Brain microvascular endothelial cell (primary cell): ENCODE measurements around the gene TAS1R3.

Source experiments
- DNase-seq: peaks from one replicate; pipeline ENCODE4 v3.0.0-alpha.2; 2020
- H3K27ac ChIP-seq: fragments of 250-450 bp; sonication (Bioruptor Pico); 2 replicates; pipeline ENCODE4 v1.5.1; 2020; ENCODE audit warnings: mild to moderate bottlenecking, moderate library complexity
- H3K27me3 ChIP-seq: fragments of 250-450 bp; sonication (Bioruptor Pico); replicated peaks from 2 replicates; pipeline ENCODE4 v1.5.1; 2020; ENCODE audit warnings: mild to moderate bottlenecking
- H3K36me3 ChIP-seq: fragments of 250-450 bp; sonication (Bioruptor Pico); replicated peaks from 2 replicates; pipeline ENCODE4 v1.5.1; 2020; ENCODE audit warnings: mild to moderate bottlenecking
- H3K4me3 ChIP-seq: 2 replicates; pipeline ENCODE4 v1.5.1; 2011; ENCODE audit warnings: low read depth, mild to moderate bottlenecking, control low read depth, low read length, moderate library complexity
- CTCF ChIP-seq: IDR thresholded peaks from 2 replicates; pipeline ENCODE4 v1.5.1; 2011; ENCODE audit warnings: low read depth, mild to moderate bottlenecking, moderate library complexity, low read length, control low read depth, inconsistent platforms; ENCODE audit errors: missing control alignments
- in situ Hi-C: cut with HindIII; loops from 2 replicates; pipeline ENCODE4 v1.10.0; 2017; ENCODE audit warnings: low sequenced_read_pairs, low pct_ligation_motif_present

Gene TAS1R3

GRCh38 chr1:1324524-1325287 lies 6.4 kb upstream of the TAS1R3 start, which contains the start of the genes CPTP and INTS11:
Gene CPTP, plus strand, starts transcription at chr1:1324802. Its CDS starts 2,109 bp downstream, at chr1:1326911.
Gene INTS11, minus strand, starts transcription at chr1:1324660. Its CDS starts 52 bp downstream, at chr1:1324608.
- Histone ChIP-seq H3K27me3 (no peaks in the 10 kb centered on the region), H3K36me3 (peaks cover 20% of the 10 kb centered on the region)
- TF ChIP-seq CTCF, result no peak

GRCh38 chr1:1325288-1326074 lies 5.6 kb upstream of the TAS1R3 start:
- Histone ChIP-seq H3K36me3 (peaks cover 15% of the 10 kb centered on the region), H3K4me3 (peak overlapping the region; percentile 80), H3K27ac (peak overlapping the region; percentile 36), H3K27me3 (no peaks in the 10 kb centered on the region)
- DNase-seq, result no peak
- in situ Hi-C loops, result no loop called here
- TF ChIP-seq CTCF, result no peak

More at GRCh38 chr1:1324524-1325287, 6.4 kb upstream of the TAS1R3 start, which contains the start of the genes CPTP and INTS11:
- in situ Hi-C loops, result no loop called here
- peak within 1 kb of the TSS; percentile 80 for H3K4me3 ChIP-seq
- peak; percentile 83 for DNase-seq
- peak within 1 kb of the TSS; percentile 64 for H3K27ac ChIP-seq

GRCh38 chr1:1326075-1326605 lies 4.9 kb upstream of the TAS1R3 start:
- Histone ChIP-seq H3K27me3 (no peaks in the 10 kb centered on the region), H3K27ac (no peak overlapping the region), H3K36me3 (peaks cover 12% of the 10 kb centered on the region), H3K4me3 (no peak overlapping the region)
- no peak for DNase-seq
- TF ChIP-seq CTCF, result no peak
- in situ Hi-C loops, result no loop called here

- no peak for DNase-seq
- H3K27ac ChIP-seq, result no peak overlapping the region
- H3K27me3 ChIP-seq, result no peaks in the 10 kb centered on the region
- in situ Hi-C loops, result no loop called here
- TF ChIP-seq CTCF, result no peak
- no peak overlapping the region for H3K4me3 ChIP-seq
- H3K36me3 ChIP-seq, result peaks cover 12% of the 10 kb centered on the region
Measured at GRCh38 chr1:1327291-1327690, 3.8 kb upstream of the TAS1R3 start.

DNA sequence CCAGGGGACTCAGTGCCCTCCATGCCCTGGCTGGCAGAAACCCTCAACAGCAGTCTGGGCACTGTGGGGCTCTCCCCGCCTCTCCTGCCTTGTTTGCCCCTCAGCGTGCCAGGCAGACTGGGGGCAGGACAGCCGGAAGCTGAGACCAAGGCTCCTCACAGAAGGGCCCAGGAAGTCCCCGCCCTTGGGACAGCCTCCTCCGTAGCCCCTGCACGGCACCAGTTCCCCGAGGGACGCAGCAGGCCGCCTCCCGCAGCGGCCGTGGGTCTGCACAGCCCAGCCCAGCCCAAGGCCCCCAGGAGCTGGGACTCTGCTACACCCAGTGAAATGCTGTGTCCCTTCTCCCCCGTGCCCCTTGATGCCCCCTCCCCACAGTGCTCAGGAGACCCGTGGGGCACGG lies 2.8 kb upstream of the TAS1R3 start:
- Histone ChIP-seq H3K36me3 (peaks cover 12% of the 10 kb centered on the region), H3K27me3 (no peaks in the 10 kb centered on the region), H3K27ac (no peak overlapping the region), H3K4me3 (no peak overlapping the region)
- in situ Hi-C loops, result no loop called here
- TF ChIP-seq CTCF, result no peak
- no peak for DNase-seq
